Fibroblast of villous mesenchyme (primary cell): ENCODE results near the gene NPR3. TPM values are rescaled to one million over a fixed set of nuclear protein-coding genes. Genes with fewer than 3 reads are reported as not detected.
A peak's percentile ranks its signal among the peaks of the same experiment; 100 is the strongest.

Source experiments
- DNase-seq: peaks from one replicate; pipeline ENCODE4 v3.0.0-alpha.2; 2010; ENCODE audit warnings: low read depth
- H3K4me3 ChIP-seq: 2 replicates; pipeline ENCODE4 v1.5.1; 2011; ENCODE audit warnings: low read depth, mild to moderate bottlenecking, low read length
- CTCF ChIP-seq: IDR thresholded peaks from 2 replicates; pipeline ENCODE4 v1.5.1; 2012; ENCODE audit warnings: low read depth, mild to moderate bottlenecking, low read length; ENCODE audit not compliant: insufficient read depth
- total RNA-seq: library from RNA; depleted of rRNA; stranded (reverse); fragments of >200 nt; gene quantifications from 2 replicates; pipeline ENCODE4 v1.2.3, GENCODE V29; 2012

The NPR3 gene
- total RNA-seq, 1 donor = 6.5 TPM

DNA sequence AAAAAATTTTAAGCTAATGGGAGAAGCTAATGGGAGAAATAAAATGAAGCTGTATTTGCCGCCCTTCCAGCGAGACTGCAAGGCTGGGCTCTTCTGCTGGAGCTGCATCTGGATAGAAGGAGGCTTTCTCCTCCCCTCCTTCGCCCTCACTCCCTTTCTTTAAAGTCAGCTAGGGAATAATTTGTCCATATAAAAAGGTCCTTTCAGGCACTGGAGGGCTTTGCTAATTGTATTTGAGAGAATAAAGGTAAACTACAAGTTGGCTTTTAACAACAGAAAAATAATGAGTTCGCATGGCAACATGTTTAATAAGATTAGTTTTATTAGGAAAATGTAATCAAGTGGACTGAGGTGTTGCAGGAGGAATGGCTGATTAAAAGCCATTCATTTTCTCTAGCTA is 41.3 kb downstream of the NPR3 start:
- TF ChIP-seq CTCF = no peak
- H3K4me3 ChIP-seq = no peak overlapping the region
- DNase-seq = no peak

GRCh38 chr5:32753051-32753450 is 41.9 kb downstream of the NPR3 start:
- H3K4me3 ChIP-seq = no peak overlapping the region
- TF ChIP-seq CTCF = no peak
- peak; percentile 46 for DNase-seq

- DNase-seq = no peak
- no peak for TF ChIP-seq CTCF
- H3K4me3 ChIP-seq = no peak overlapping the region
Measured at GRCh38 chr5:32753765-32754164, 42.6 kb downstream of the NPR3 start.

DNA sequence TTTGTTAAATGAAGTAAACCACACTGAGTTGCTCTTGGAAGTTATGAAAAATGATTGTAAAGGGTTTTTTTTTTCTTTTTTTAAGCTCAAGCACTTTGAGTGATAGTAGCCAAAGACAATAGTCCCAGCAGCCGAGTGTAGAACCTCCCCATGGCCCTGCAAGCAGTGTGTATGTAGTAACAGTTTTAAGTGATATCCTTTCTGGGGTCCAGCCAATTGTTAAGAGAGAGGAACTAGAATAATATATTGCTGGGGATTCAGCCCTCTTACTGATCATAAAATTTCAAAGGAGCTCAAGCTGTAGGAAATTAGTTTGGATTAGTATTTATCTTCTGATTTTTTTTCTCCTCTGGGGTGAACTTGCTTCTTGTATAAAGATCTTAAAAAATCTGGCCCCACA is 43.2 kb downstream of the NPR3 start:
- H3K4me3 ChIP-seq = no peak overlapping the region
- no peak for TF ChIP-seq CTCF
- no peak for DNase-seq

- no peak for TF ChIP-seq CTCF
- DNase-seq = peak; percentile 86
- H3K4me3 ChIP-seq = peak overlapping the region; percentile 25
Measured at GRCh38 chr5:32760091-32760509, 49.0 kb downstream of the NPR3 start.

- H3K4me3 ChIP-seq = no peak overlapping the region
- no peak for DNase-seq
- no peak for TF ChIP-seq CTCF
Measured at GRCh38 chr5:32765266-32765665, 54.1 kb downstream of the NPR3 start.

DNA sequence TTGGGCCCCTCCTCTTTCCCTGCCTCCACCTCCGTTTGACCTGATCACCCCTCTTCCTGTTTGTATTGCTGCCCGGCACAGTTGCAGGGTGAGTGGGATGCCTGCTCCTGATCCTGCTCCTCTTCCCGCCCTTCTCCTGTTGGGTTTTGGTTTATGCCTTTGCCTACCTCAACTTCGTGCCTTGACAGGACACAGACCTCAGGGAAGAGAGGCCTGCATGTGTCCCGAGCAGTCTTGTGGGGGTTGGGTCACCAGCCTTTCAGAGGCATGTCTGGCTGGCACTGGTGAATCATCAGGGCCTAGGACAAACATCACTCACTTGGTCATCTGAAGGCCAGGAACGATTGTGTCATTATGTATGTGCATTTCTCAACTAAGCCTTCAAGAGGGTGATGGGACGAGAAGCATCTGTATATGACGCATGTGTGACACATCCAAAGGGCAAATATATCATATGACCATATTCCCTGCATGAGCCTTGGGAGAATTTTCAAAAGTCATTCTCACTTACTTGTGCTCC is 56.9 kb downstream of the NPR3 start:
- TF ChIP-seq CTCF = no peak
- DNase-seq = peak; percentile 79
- H3K4me3 ChIP-seq = no peak overlapping the region
